Activated CD8-positive, alpha-beta memory T cell treated with anti-CD3 and anti-CD28 coated beads for 1 hour (primary cell): Measurements from ENCODE around the gene DDX39A.
"Not testable (repeated sequence)": the region's sequence is repeated elsewhere in the genome, so short reads cannot be mapped to it uniquely, and the experiment has no call there.

ENCODE experiments used
- DNase-seq, 2 donors: peaks; one replicate each; pipeline ENCODE4 v3.0.0-alpha.2; 2020; ENCODE audit warnings: low read depth in 1 of 2; ENCODE audit errors: extremely low read depth in 1 of 2

The DDX39A gene

GRCh38 chr19:14391156-14391821, 27.9 kb downstream of the DDX39A start:
- no peak for DNase-seq

GRCh38 chr19:14390548-14390947, 28.6 kb downstream of the DDX39A start:
- DNase-seq: no peak

GRCh38 chr19:14385492-14385891, 33.6 kb downstream of the DDX39A start:
- DNase-seq: no peak

- DNase-seq: peak; percentile 53 to 57
These were observed 35.2 kb downstream of the DDX39A start for GRCh38 chr19:14383661-14384555.

- peak; percentile 51 to 66 for DNase-seq
These were observed 37.3 kb downstream of the DDX39A start for GRCh38 chr19:14381689-14382474.

- no peak for DNase-seq
These were observed 39.7 kb downstream of the DDX39A start for GRCh38 chr19:14379294-14380065.

- no peak for DNase-seq
These were observed 40.3 kb downstream of the DDX39A start for GRCh38 chr19:14378890-14379289.

- DNase-seq: no peak
These were observed 41.2 kb downstream of the DDX39A start for GRCh38 chr19:14377883-14378328.

- no peak for DNase-seq
These were observed 43.4 kb downstream of the DDX39A start for GRCh38 chr19:14375582-14376291.

GRCh38 chr19:14375055-14375581, 44.0 kb downstream of the DDX39A start:
- DNase-seq: peak; percentile 46 to 70

GRCh38 chr19:14374313-14374712, 44.8 kb downstream of the DDX39A start:
- not testable (repeated sequence) for DNase-seq

GRCh38 chr19:14372384-14373077, 46.6 kb downstream of the DDX39A start:
- DNase-seq: not testable (repeated sequence)

- no peak for DNase-seq
These were observed 47.8 kb downstream of the DDX39A start for GRCh38 chr19:14371301-14371821.

GRCh38 chr19:14370940-14371280, 48.2 kb downstream of the DDX39A start:
- no peak for DNase-seq

- DNase-seq: no peak
These were observed 48.8 kb downstream of the DDX39A start for GRCh38 chr19:14370169-14370939.

- DNase-seq: peak; percentile 74 to 89
These were observed 49.6 kb downstream of the DDX39A start for GRCh38 chr19:14369399-14370168.

- DNase-seq: no peak
These were observed 51.1 kb downstream of the DDX39A start for GRCh38 chr19:14368011-14368513.
